B cell (primary cell): ENCODE results near the gene FKBP1B. TPM values are rescaled to one million over a fixed set of nuclear protein-coding genes. Genes with fewer than 3 reads are reported as not detected.
A peak's percentile ranks its signal among the peaks of the same experiment; 100 is the strongest.

Source experiments
- ATAC-seq: fragments of 200-7000 bp; cut with Tn5 transposase; one replicate; pipeline ENCODE4 v1.10.0; 2021; ENCODE audit warnings: low read depth, mild to moderate bottlenecking, moderate number of reproducible peaks, moderate library complexity
- CTCF ChIA-PET: fragments of 350-600 bp; sonication (Branson Sonifier 250); formaldehyde crosslinking; loops from one replicate; lab custom pipeline; 2021; ENCODE audit warnings: antibody characterized with exemption, inconsistent platforms; lab: Charles Lee
- POLR2A ChIA-PET: fragments of 350-600 bp; sonication (Branson Sonifier 250); formaldehyde crosslinking; loops from one replicate; lab custom pipeline; 2021; ENCODE audit warnings: antibody characterized with exemption; lab: Charles Lee
- DNase-seq: peaks from one replicate; pipeline ENCODE4 v3.0.0; 2013
- H2AFZ ChIP-seq: 2 replicates; pipeline ENCODE4 v1.6.1; 2012; ENCODE audit warnings: mild to moderate bottlenecking, low read depth, low read length; ENCODE audit not compliant: insufficient read depth, poor library complexity, severe bottlenecking
- H3K27ac ChIP-seq, 2 donors: 1 replicate in 1 of 2; 2 replicates in 1 of 2; pipeline ENCODE4 v1.5.1; 2012 to 2013; ENCODE audit warnings: low read length in 2 of 2, mild to moderate bottlenecking in 2 of 2, moderate library complexity in 1 of 2
- H3K27me3 ChIP-seq, 4 experiments: fragments of 200-600 bp in 1 of 4; sonication (generic) in 1 of 4; replicated peaks in 1 of 4; 1 replicate in 2 of 4; 2 replicates in 2 of 4; pipeline versions ENCODE4 v1.6.1 to v1.7.0; 2013 to 2016; ENCODE audit warnings: low read length in 3 of 4, mild to moderate bottlenecking in 2 of 4, mixed read lengths in 1 of 4, moderate library complexity in 1 of 4; ENCODE audit not compliant: insufficient read depth in 4 of 4, control insufficient read depth in 3 of 4; ENCODE audit errors: control extremely low read depth in 1 of 4
- H3K36me3 ChIP-seq, 2 experiments: replicated peaks in 1 of 2; 1 replicate in 1 of 2; 2 replicates in 1 of 2; pipeline versions ENCODE4 v1.6.1 to v1.7.1; 2013; ENCODE audit warnings: low read length in 1 of 2; ENCODE audit not compliant: insufficient read depth in 2 of 2, control insufficient read depth in 1 of 2; ENCODE audit errors: control extremely low read depth in 1 of 2, extremely low read depth in 1 of 2
- H3K4me1 ChIP-seq, 2 donors: fragments of 200-600 bp in 1 of 2; sonication (generic) in 1 of 2; 1 replicate in 1 of 2; 2 replicates in 1 of 2; pipeline versions ENCODE4 v1.5.1 to v1.6.1; 2013 to 2017; ENCODE audit warnings: low read length in 2 of 2; ENCODE audit not compliant: control insufficient read depth in 2 of 2, insufficient read depth in 2 of 2
- H3K4me2 ChIP-seq: replicated peaks from 2 replicates; pipeline ENCODE3; 2012; ENCODE audit warnings: mild to moderate bottlenecking, low read depth, low read length; ENCODE audit not compliant: poor library complexity, severe bottlenecking
- H3K4me3 ChIP-seq, 5 experiments: fragments of 200-600 bp in 1 of 5; sonication (generic) in 1 of 5; 1 replicate in 3 of 5; 2 replicates in 2 of 5; pipeline versions ENCODE4 v1.5.1 to v1.7.0; 2011 to 2016; ENCODE audit warnings: low read length in 4 of 5, mild to moderate bottlenecking in 4 of 5, low read depth in 2 of 5, control low read depth in 1 of 5, moderate library complexity in 1 of 5; ENCODE audit not compliant: insufficient read depth in 1 of 5; ENCODE audit errors: control extremely low read depth in 1 of 5, extremely low read depth in 1 of 5
- H3K79me2 ChIP-seq: fragments of 200-600 bp; sonication (generic); one replicate; pipeline ENCODE4 v1.6.0; 2016; ENCODE audit warnings: low read length; ENCODE audit not compliant: control insufficient read depth, insufficient read depth
- H3K9ac ChIP-seq: fragments of 200-600 bp; sonication (generic); 2 replicates; pipeline ENCODE4 v1.6.1; 2017; ENCODE audit warnings: mild to moderate bottlenecking, low read length, moderate library complexity
- H3K9me3 ChIP-seq, 3 donors: one replicate each; pipeline versions ENCODE4 v1.6.1 to v1.7.1; 2013; ENCODE audit warnings: low read length in 2 of 3; ENCODE audit not compliant: control insufficient read depth in 2 of 3, insufficient read depth in 1 of 3; ENCODE audit errors: control extremely low read depth in 1 of 3
- H4K20me1 ChIP-seq: 2 replicates; pipeline ENCODE4 v1.6.0; 2012; ENCODE audit warnings: mild to moderate bottlenecking, low read length; ENCODE audit not compliant: insufficient read depth, control insufficient read depth, poor library complexity, severe bottlenecking
- H3K27ac Mint-ChIP-seq: one replicate; pipeline ENCODE4 v1.8.0; 2021; ENCODE audit warnings: mixed read lengths
- H3K27me3 Mint-ChIP-seq: one replicate; pipeline ENCODE4 v1.8.0; 2021; ENCODE audit warnings: mixed read lengths
- H3K4me1 Mint-ChIP-seq: one replicate; pipeline ENCODE4 v1.8.0; 2021; ENCODE audit warnings: mixed read lengths
- H3K4me3 Mint-ChIP-seq: one replicate; pipeline ENCODE4 v1.8.0; 2021; ENCODE audit warnings: mixed read lengths
- H3K9me3 Mint-ChIP-seq: one replicate; pipeline ENCODE4 v1.8.0; 2022; ENCODE audit warnings: mixed read lengths; ENCODE audit not compliant: insufficient read depth
- CTCF ChIP-seq: fragments of 200-600 bp; IDR thresholded peaks from one replicate; pipeline ENCODE4 v1.8.0; 2022; ENCODE audit warnings: antibody characterized with exemption, mild to moderate bottlenecking
- EZH2 ChIP-seq: IDR thresholded peaks from 2 replicates; pipeline ENCODE4 v1.6.1; 2012; ENCODE audit warnings: borderline replicate concordance, low read depth, mild to moderate bottlenecking, moderate library complexity, low read length; ENCODE audit not compliant: insufficient read depth, poor library complexity, severe bottlenecking
- WGBS: methylation state at CpG from one replicate; pipeline ENCODE4 v1.1.5; 2013; ENCODE audit warnings: missing lambda C conversion rate; ENCODE audit not compliant: insufficient coverage; 5-methylcytosine and 5-hydroxymethylcytosine counted together
- intact Hi-C: fragments of 100-400 bp; cut with micrococcal nuclease; formaldehyde crosslinking; loops from one replicate; pipeline ENCODE4 v1.10.0; 2022
- polyA minus RNA-seq: library from RNA; depleted of rRNA, polyadenylated mRNA; stranded (reverse); fragments of >200 nt; gene quantifications from 2 replicates; pipeline ENCODE4 v1.2.3, GENCODE V29; 2012
- polyA plus RNA-seq: library from polyadenylated mRNA; depleted of rRNA; stranded (reverse); fragments of >200 nt; gene quantifications from 2 replicates; pipeline ENCODE4 v1.2.3, GENCODE V29; 2012
- total RNA-seq, 2 donors: library from RNA; stranded (reverse); fragments of 120-200 nt in 1 of 2; gene quantifications; 1 replicate in 1 of 2; 2 replicates in 1 of 2; pipeline versions ENCODE4 v1.2.3 to v1.2.4, GENCODE V29; 2013 to 2022

FKBP1B gene
- total RNA-seq, result 3.1 and 3.8 TPM in 2 replicates
- 1.7 TPM for total RNA-seq (2013)
- polyA plus RNA-seq, result 0.85 and 0.99 TPM in 2 replicates
- polyA minus RNA-seq, result 0.43 and 0.86 TPM in 2 replicates

- no peak within 1 kb of the TSS for H3K4me3 Mint-ChIP-seq
Measured at GRCh38 chr2:24049485-24050021, at the start of gene FKBP1B. Gene FKBP1B (plus strand): TSS chr2:24049741. CDS start chr2:24049850, 109 bp downstream.

More at GRCh38 chr2:24049485-24050021, at the start of gene FKBP1B:
- Histone ChIP-seq H3K9me3 (no peaks in the 10 kb centered on the region), H3K79me2 (peaks cover 18% of the 10 kb centered on the region), H2AFZ (peak within 1 kb of the TSS; percentile 97), H4K20me1 (no peaks in the 10 kb centered on the region), H3K4me1 (peaks cover 24 to 26% of the 10 kb centered on the region in 2 donors), H3K36me3 (no peaks in the 10 kb centered on the region), H3K9ac (peak within 1 kb of the TSS; percentile 81), H3K27me3 (peaks cover 0 to 20% (median 2%) of the 10 kb centered on the region in 4 experiments), H3K4me2 (peak within 1 kb of the TSS; percentile 100), H3K4me3 (peak within 1 kb of the TSS; percentile 1 to 92 (median 61)), H3K27ac (peak within 1 kb of the TSS in 1 of 2 donors; percentile 30)
- TF ChIP-seq CTCF (no peak), EZH2 (no peak)
- ATAC-seq, result peak; percentile 26
- peak; percentile 65 for DNase-seq
- ChIA-PET POLR2A (interaction anchor here (0.6 to 1.7 kb wide), 2 partner anchors 27 to 121 kb away, joined by 3 to 5 read pairs; no protein-coding TSS in a partner anchor), CTCF (interaction anchor here (1.0 to 1.4 kb wide), 3 partner anchors 35 to 225 kb away, joined by 4 to 7 read pairs (median 5); partner anchors contain the start of gene TP53I3)
- intact Hi-C loops, result loop anchor here (1.0 kb wide), 1 partner anchor 109 kb away; the partner anchor contains the start of gene UBXN2A
- Mint-ChIP-seq H3K4me1 (peaks cover 25% of the 10 kb centered on the region), H3K27ac (no peak within 1 kb of the TSS), H3K9me3 (no peaks in the 10 kb centered on the region), H3K27me3 (no peaks in the 10 kb centered on the region)
- under 1% methylated on average over 52 of the region's 52 CpGs for WGBS
